ENCODE results near the gene SNRNP25.
"Not testable (repeated sequence)": the region's sequence is repeated elsewhere in the genome, so short reads cannot be mapped to it uniquely, and the experiment has no call there.

GRCh38 chr16:46510-46909, 7.1 kb upstream of the SNRNP25 start:
- TF ChIP-seq, protein P1, sequence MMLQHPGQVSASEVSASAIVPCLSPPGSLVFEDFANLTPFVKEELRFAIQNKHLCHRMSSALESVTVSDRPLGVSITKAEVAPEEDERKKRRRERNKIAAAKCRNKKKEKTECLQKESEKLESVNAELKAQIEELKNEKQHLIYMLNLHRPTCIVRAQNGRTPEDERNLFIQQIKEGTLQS (IDR thresholded peaks at IDR 0.05), result not testable (repeated sequence)
- TF ChIP-seq CTCF (IDR thresholded peaks at IDR 0.05; ENCODE audit: low read depth, low read length, missing input control); SP1 (IDR thresholded peaks at IDR 0.05): not testable (repeated sequence)

Data from liver (tissue), 3 donors.